OCI-LY3 (cell line): ENCODE results near the gene NUBPL.
"Not testable (repeated sequence)": the region's sequence is repeated elsewhere in the genome, so short reads cannot be mapped to it uniquely, and the experiment has no call there.

Experiments used
- H2AFZ ChIP-seq: fragments of 200-600, 300-600 bp; shearing (Covaris generic); 2 replicates; pipeline ENCODE4 v1.6.0; 2014; ENCODE audit warnings: antibody characterized with exemption, low read depth, low read length
- H3K27ac ChIP-seq: fragments of 200-600, 300-600 bp; sonication (generic); 2 replicates; pipeline ENCODE4 v1.5.1; 2014; ENCODE audit warnings: mild to moderate bottlenecking, low read length, moderate library complexity, mixed read lengths
- H3K27me3 ChIP-seq: fragments of 200-600, 300-600 bp; sonication (generic); 2 replicates; pipeline ENCODE4 v1.6.1; 2014; ENCODE audit warnings: low read depth, low read length, mixed read lengths
- H3K36me3 ChIP-seq: fragments of 200-600, 300-600 bp; sonication (generic); replicated peaks from 2 replicates; pipeline ENCODE3; 2014; ENCODE audit warnings: low read depth, low read length, mixed read lengths
- H3K4me1 ChIP-seq: fragments of 300-600, 200-600 bp; sonication (generic); 2 replicates; pipeline ENCODE4 v1.6.1; 2014; ENCODE audit warnings: low read length, mixed read lengths
- H3K4me2 ChIP-seq: fragments of 200-600, 300-600 bp; sonication (generic); 2 replicates; pipeline ENCODE4 v1.6.1; 2014; ENCODE audit warnings: low read length, mixed read lengths
- H3K4me3 ChIP-seq: fragments of 300-600, 200-600 bp; sonication (generic); 2 replicates; pipeline ENCODE4 v1.5.1; 2014; ENCODE audit warnings: antibody characterized with exemption, mild to moderate bottlenecking, low read length, moderate library complexity
- H3K79me2 ChIP-seq: fragments of 300-600, 200-600 bp; shearing (Covaris generic); 2 replicates; pipeline ENCODE4 v1.6.1; 2014; ENCODE audit warnings: mild to moderate bottlenecking, low read length, mixed read lengths
- H3K9ac ChIP-seq: fragments of 300-600, 200-600 bp; shearing (Covaris generic); 2 replicates; pipeline ENCODE4 v1.6.0; 2014; ENCODE audit warnings: mild to moderate bottlenecking, low read length, moderate library complexity
- H3K9me3 ChIP-seq: fragments of 200-600, 300-600 bp; shearing (Covaris generic); 2 replicates; pipeline ENCODE4 v1.6.1; 2014; ENCODE audit warnings: low read length, mixed read lengths; ENCODE audit not compliant: insufficient read depth
- H4K20me1 ChIP-seq: fragments of 200-600, 300-600 bp; sonication (generic); 2 replicates; pipeline ENCODE4 v1.6.1; 2016; ENCODE audit warnings: low read length, mixed read lengths; ENCODE audit not compliant: insufficient read depth
- EZH2phosphoT487 ChIP-seq: fragments of 200-600 bp; shearing (Covaris generic); IDR thresholded peaks from 2 replicates; pipeline ENCODE4 v1.6.1; 2018; ENCODE audit warnings: antibody characterized with exemption, mixed run types, low read depth
- TF ChIP-seq, protein P1 (sequence below): fragments of 200-600, 300-600 bp; sonication (generic); IDR thresholded peaks from 2 replicates; pipeline ENCODE4 v1.5.1; 2014; ENCODE audit warnings: antibody characterized with exemption, low read length, low read depth

The NUBPL gene

DNA sequence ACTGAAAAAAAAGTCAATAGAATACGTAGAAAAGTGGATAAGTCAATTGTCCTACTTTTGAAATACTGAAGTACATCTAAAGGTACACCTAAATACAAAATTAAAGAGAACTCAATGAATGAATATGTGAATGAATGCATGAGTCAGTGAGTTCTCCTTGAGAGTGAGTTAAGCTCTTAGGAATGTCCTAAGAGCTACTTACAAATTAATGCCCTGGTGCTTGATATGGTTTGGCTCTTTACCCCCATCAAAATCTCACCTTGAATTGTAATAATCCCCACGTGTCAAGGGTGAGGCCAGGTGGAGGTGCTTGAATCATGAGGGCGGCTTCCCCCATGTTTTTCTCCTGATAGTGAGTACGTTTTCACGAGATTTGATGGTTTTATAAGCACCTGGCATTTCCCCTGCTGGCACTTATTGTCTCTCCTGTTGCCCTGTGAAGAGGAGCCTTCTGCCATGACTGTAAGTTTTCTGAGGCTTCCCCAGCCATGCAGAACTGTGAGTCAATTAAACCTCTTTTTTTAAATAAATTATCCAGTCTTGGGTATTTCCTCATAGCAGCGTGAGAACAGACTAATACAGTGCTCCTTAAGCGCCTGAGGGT is 323.7 kb downstream of the NUBPL start:
- H3K9ac ChIP-seq: no peak overlapping the region
- H4K20me1 ChIP-seq: no peaks in the 10 kb centered on the region
- no peak for TF ChIP-seq EZH2phosphoT487
- TF ChIP-seq, protein P1, sequence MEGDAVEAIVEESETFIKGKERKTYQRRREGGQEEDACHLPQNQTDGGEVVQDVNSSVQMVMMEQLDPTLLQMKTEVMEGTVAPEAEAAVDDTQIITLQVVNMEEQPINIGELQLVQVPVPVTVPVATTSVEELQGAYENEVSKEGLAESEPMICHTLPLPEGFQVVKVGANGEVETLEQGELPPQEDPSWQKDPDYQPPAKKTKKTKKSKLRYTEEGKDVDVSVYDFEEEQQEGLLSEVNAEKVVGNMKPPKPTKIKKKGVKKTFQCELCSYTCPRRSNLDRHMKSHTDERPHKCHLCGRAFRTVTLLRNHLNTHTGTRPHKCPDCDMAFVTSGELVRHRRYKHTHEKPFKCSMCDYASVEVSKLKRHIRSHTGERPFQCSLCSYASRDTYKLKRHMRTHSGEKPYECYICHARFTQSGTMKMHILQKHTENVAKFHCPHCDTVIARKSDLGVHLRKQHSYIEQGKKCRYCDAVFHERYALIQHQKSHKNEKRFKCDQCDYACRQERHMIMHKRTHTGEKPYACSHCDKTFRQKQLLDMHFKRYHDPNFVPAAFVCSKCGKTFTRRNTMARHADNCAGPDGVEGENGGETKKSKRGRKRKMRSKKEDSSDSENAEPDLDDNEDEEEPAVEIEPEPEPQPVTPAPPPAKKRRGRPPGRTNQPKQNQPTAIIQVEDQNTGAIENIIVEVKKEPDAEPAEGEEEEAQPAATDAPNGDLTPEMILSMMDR: no peak
- H3K27ac ChIP-seq: no peak overlapping the region
- H2AFZ ChIP-seq: no peak overlapping the region
- no peaks in the 10 kb centered on the region for H3K79me2 ChIP-seq
- H3K4me2 ChIP-seq: no peak overlapping the region
- H3K36me3 ChIP-seq: no peaks in the 10 kb centered on the region
- H3K4me1 ChIP-seq: no peaks in the 10 kb centered on the region
- no peaks in the 10 kb centered on the region for H3K9me3 ChIP-seq
- H3K27me3 ChIP-seq: no peaks in the 10 kb centered on the region
- H3K4me3 ChIP-seq: no peak overlapping the region

DNA sequence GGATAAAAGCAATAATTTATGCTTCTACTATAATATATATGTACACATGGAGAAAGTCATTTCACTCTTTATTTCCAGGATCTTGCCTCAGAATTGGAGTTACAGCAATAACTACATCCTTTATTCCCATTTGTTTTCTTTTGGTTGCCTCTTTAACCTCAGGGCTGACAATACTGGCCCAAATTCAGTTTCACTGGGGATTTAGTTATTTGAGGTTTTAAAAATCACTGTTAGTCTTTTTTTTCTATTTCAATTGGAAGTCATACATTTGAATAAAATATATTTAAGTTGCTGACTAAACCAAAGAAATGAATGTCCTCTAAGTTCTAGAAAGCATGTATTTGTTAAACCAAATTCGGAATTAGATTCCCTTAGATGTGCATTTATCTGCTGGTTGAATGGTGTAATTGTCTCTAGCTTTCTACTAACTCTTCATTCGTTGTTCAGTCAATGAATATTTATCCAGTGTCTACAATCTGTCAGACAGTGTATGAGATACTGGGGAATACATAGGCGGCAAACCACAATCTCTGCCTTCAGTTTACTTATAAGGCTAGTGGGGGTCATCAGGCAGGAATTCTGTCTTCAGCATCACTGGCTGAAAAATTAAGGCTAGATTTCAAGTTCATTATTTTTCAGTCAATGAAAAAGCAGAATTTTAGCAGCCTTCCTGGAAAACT is 325.1 kb downstream of the NUBPL start:
- Histone ChIP-seq H3K79me2 (no peaks in the 10 kb centered on the region), H2AFZ (no peak overlapping the region), H3K4me1 (no peaks in the 10 kb centered on the region), H3K4me3 (no peak overlapping the region), H3K36me3 (no peaks in the 10 kb centered on the region), H3K9me3 (no peaks in the 10 kb centered on the region), H3K27ac (no peak overlapping the region), H3K27me3 (no peaks in the 10 kb centered on the region), H4K20me1 (no peaks in the 10 kb centered on the region), H3K4me2 (no peak overlapping the region), H3K9ac (no peak overlapping the region)
- TF ChIP-seq, protein P1: no peak
- TF ChIP-seq EZH2phosphoT487: no peak

DNA sequence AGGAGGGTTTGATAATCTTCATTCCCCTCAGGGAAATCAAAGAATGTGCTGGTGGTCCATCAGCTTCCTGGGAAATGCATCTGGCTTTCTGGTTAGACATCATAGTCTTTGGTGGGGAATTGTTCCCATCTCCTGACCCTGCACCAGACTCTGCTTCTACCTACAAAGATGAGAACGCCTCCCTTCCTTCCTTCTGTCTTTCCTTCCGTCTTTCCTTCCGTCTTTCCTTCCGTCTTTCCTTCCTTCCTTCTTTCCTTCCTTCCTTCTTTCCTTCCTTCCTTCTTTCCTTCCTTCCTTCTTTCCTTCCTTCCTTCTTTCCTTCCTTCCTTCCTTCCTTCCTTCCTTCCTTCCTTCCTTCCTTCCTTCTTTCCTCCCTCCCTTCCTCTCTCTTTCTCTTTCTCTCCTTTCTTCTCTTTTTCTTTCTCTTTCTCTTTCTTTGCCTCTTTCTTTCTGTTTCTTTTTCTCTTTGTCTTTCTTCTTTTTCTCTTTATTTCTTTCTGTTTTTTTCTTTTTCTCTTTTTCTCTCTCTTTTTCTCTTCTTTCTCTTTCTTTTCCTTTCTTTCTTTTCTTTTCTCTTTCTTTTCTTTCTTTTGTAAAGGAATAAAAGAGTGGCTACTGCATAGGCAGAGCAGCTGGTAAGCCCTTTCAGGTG is 326.9 kb downstream of the NUBPL start:
- H3K4me3 ChIP-seq: no peak overlapping the region
- no peak overlapping the region for H3K4me2 ChIP-seq
- no peak overlapping the region for H2AFZ ChIP-seq
- H3K9ac ChIP-seq: no peak overlapping the region
- no peaks in the 10 kb centered on the region for H3K79me2 ChIP-seq
- no peaks in the 10 kb centered on the region for H4K20me1 ChIP-seq
- TF ChIP-seq, protein P1: no peak
- no peak for TF ChIP-seq EZH2phosphoT487
- H3K36me3 ChIP-seq: no peaks in the 10 kb centered on the region
- no peaks in the 10 kb centered on the region for H3K9me3 ChIP-seq
- no peak overlapping the region for H3K27ac ChIP-seq
- no peaks in the 10 kb centered on the region for H3K27me3 ChIP-seq
- H3K4me1 ChIP-seq: no peaks in the 10 kb centered on the region

GRCh38 chr14:31889297-31889696 is 328.1 kb downstream of the NUBPL start:
- no peak overlapping the region for H3K4me2 ChIP-seq
- no peaks in the 10 kb centered on the region for H3K79me2 ChIP-seq
- H4K20me1 ChIP-seq: no peaks in the 10 kb centered on the region
- no peaks in the 10 kb centered on the region for H3K4me1 ChIP-seq
- no peaks in the 10 kb centered on the region for H3K9me3 ChIP-seq
- no peak overlapping the region for H3K27ac ChIP-seq
- TF ChIP-seq, protein P1: no peak
- TF ChIP-seq EZH2phosphoT487: no peak
- no peak overlapping the region for H3K9ac ChIP-seq
- no peaks in the 10 kb centered on the region for H3K27me3 ChIP-seq
- H3K4me3 ChIP-seq: no peak overlapping the region
- H2AFZ ChIP-seq: no peak overlapping the region
- H3K36me3 ChIP-seq: no peaks in the 10 kb centered on the region

DNA sequence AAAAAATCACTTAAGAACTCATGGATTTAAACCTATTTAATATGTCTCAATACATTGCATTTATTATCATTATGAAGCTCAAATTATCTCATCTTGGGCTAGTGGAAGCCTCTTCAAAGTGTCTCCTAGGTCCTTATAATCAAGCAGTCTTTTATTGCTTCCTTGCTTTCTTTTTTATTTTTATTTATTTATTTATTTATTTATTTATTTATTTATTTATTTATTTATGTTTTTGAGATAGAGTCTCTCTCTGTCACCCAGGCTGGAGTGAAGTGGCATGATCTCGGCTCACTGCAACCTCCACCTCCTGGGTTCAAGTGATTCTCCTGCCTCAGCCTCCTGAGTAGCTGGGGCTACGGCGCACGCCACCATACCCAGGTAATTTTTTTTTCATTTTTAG is 329.0 kb downstream of the NUBPL start:
- not testable (repeated sequence) for H3K9me3 ChIP-seq, H3K27ac ChIP-seq, H3K4me1 ChIP-seq, H3K79me2 ChIP-seq, H3K4me3 ChIP-seq, H3K27me3 ChIP-seq, H3K4me2 ChIP-seq, H3K9ac ChIP-seq, H2AFZ ChIP-seq, H3K36me3 ChIP-seq, H4K20me1 ChIP-seq
